ENCODE data around the gene HYKK.

DNA sequence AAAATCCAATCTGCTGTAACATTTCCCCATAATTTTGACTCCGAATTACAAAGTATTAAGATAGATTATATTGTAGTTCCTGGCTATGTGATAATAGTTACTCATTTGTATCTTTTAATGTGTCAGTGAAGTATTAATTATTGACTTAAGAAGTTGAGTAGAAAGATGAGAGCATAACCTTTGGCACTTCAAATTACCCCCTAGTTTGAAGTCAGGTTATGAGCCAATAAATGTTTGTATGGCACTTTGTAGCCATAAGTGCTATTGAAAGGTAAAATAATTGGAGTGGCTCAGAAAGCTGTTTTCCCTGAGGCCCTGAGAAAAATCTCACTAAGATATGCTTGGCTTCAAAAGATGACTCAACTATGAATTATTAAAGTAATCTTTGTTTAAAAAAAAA, 38.3 kb upstream of the HYKK start:
- TF ChIP-seq, protein P1, sequence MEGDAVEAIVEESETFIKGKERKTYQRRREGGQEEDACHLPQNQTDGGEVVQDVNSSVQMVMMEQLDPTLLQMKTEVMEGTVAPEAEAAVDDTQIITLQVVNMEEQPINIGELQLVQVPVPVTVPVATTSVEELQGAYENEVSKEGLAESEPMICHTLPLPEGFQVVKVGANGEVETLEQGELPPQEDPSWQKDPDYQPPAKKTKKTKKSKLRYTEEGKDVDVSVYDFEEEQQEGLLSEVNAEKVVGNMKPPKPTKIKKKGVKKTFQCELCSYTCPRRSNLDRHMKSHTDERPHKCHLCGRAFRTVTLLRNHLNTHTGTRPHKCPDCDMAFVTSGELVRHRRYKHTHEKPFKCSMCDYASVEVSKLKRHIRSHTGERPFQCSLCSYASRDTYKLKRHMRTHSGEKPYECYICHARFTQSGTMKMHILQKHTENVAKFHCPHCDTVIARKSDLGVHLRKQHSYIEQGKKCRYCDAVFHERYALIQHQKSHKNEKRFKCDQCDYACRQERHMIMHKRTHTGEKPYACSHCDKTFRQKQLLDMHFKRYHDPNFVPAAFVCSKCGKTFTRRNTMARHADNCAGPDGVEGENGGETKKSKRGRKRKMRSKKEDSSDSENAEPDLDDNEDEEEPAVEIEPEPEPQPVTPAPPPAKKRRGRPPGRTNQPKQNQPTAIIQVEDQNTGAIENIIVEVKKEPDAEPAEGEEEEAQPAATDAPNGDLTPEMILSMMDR (IDR thresholded peaks at IDR 0.05) = no peak
- TF ChIP-seq RFX5 (IDR thresholded peaks at IDR 0.05; ENCODE audit: low read length) = no peak
